ENCODE data around the gene IL18RAP.
A peak's percentile ranks its signal among the peaks of the same experiment; 100 is the strongest.

IL18RAP gene

GRCh38 chr2:102424754-102425153, 1.8 kb downstream of the IL18RAP start:
- DNase-seq = no peak

- DNase-seq = no peak
Measured at GRCh38 chr2:102425441-102426132, 2.6 kb downstream of the IL18RAP start.

- DNase-seq = no peak
Measured at GRCh38 chr2:102427249-102427648, 4.3 kb downstream of the IL18RAP start.

DNA sequence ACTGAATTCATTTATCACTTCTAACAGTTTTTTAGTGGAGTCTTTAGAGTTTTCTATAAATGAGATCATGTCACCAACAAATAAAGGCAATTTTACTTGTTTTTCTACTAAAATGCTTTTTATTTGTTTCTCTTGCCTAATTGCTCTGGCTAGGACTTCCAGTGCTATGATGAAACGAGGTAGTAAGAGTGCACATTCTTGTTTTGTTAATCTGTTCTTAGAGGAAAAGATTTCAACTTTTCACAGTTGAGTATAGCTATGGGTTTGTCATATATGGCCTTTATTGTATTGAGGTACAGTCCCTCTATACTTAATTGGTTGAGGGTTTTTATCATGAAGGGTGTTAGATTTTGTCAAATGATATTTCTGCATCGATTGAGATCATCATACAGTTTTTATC, 5.6 kb downstream of the IL18RAP start:
- DNase-seq = no peak

GRCh38 chr2:102432386-102432785, 9.4 kb downstream of the IL18RAP start:
- DNase-seq = no peak

DNA sequence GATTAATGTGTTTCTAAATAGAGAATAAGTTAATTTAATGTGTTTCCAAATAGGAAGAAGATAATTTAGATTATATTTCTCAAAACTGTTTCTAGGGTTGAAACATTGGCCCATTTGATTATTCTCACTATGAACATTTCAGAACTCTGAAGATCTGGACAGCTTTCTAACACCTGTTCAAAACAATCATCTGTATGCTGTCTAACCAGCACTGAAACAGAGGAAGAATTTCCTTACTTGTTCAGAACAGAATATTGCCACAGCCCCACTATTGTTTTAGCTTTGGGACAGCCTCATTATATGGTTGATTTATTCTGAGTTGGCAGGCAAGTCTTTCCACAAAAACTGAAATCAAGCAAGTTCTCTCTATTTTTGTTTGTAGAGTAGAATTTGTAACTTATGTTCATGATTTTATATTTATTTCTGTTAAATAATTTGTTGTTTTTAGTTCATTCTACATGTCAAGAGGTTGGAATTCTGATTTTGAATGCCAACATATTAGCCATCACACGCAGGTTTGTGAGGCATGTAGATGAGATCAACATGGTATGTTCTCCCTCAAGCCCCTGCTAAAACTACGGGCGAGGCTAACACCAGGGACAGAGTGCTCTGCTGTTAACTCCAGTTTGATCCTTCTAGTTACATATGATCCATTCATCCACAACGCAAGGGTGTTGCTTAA, 11.2 kb downstream of the IL18RAP start:
- DNase-seq = no peak

GRCh38 chr2:102434655-102435381, 11.9 kb downstream of the IL18RAP start:
- no peak for DNase-seq

- no peak for DNase-seq
Measured at GRCh38 chr2:102435741-102436140, 12.8 kb downstream of the IL18RAP start.

- no peak for DNase-seq
Measured at GRCh38 chr2:102436323-102436722, 13.4 kb downstream of the IL18RAP start.

GRCh38 chr2:102437122-102437521, 14.2 kb downstream of the IL18RAP start:
- no peak for DNase-seq

DNA sequence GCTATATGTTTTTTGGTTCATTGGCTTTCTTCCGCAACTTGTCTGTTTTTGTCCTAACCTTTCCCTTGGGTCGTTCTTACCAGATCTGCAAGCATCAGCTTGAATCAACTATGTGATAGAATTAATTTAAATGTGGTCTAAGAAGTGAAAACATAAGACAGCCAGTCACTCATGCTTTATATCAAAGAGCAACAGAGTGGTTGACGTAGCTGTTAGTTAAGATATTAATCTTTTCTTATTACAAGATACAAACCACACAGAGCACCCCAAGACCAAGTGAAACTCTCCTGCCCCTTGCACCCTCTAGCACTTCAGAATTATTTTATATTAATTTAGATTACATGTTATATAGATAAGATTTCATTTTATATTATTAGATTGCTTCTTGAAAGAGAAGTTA, 15.2 kb downstream of the IL18RAP start:
- no peak for DNase-seq

DNA sequence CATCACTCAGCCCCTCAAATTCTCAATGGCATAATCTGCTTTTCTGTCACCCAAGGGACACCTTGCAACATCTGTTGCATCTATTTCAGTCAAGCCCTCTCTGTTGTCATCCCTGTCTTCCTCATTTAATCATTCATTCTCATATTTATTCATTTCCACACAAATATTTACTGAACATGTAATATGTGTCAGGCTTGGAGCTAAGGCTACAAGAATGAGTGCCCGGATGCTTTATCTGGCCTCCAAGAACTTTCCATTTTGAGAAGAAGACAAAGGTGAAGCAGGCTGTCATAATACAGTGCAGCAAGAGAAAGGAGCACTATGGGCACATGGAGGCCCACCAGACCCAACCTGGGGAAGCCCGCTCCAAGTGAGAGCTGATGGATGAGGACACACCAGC, 15.6 kb downstream of the IL18RAP start:
- DNase-seq = no peak

- DNase-seq = no peak
Measured at GRCh38 chr2:102439065-102439695, 16.2 kb downstream of the IL18RAP start.

DNA sequence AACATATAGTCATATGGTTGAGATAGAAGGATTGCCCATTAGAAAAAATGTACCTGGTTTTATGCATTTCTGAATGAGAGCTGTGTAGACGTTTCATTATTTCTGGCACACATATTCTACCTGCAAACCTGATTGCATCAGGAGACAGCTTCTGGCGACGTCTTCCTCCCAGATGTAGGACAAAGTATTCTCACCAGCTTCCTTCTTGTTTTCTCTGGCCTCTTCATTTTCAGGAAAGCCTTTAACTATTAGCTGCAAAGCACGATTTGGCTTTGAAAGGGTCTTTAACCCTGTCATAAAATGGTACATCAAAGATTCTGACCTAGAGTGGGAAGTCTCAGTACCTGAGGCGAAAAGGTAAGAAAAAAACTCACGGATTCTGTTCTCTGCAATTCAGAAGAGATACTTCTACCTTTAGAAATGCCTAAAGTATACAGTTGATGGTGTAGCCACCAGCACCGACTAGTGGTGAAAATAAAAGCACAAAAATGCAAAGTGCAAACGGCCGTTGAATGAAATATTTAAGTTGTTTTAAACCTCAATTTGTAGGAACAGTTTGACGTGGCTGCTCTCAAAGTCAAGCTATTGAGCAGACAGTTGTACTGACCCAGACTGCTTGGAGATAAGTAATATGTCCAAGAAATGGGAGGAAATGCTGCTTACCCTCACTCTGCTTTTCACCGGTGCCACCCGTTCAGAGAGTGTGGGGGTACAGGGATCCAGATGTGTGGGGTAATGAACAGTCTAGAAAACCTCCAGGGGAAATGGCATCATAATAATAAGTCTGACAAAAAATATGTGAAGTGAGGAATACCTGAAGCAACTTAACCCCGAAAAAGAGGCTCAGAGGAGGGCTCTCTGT, 20.2 kb downstream of the IL18RAP start:
- DNase-seq = peak; percentile 15

- no peak for DNase-seq
Measured at GRCh38 chr2:102444233-102444632, 21.3 kb downstream of the IL18RAP start.

- DNase-seq = no peak
Measured at GRCh38 chr2:102446936-102447335, 24.0 kb downstream of the IL18RAP start.

DNA sequence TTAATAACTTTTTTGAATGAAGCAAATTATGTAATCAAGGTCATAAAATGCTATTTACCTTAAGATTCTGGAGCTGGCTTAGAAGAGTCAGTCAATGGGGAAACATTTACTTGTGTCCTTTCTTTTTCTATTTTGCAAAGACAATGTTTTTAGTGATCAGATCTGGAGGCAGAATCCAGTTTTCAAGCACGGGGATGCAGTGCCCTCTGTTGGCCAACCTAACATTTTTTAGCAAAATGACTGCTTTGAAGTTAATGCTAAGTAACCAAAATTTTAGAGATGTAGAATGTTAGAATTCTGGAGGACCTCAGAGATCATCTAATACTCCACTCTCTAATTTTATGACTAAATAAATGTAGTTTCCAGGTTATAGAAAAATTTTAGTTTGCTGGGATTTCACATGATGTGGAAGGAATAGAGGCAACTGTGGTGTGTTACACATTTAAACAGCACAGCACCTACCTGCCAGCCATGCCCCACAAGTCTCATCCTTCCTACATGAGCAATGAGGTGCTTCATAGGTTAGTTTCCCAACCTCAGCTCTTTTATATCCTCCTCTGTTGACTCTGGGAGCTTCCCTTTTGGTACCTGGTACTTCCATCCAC, 26.5 kb downstream of the IL18RAP start:
- peak; percentile 47 for DNase-seq

DNA sequence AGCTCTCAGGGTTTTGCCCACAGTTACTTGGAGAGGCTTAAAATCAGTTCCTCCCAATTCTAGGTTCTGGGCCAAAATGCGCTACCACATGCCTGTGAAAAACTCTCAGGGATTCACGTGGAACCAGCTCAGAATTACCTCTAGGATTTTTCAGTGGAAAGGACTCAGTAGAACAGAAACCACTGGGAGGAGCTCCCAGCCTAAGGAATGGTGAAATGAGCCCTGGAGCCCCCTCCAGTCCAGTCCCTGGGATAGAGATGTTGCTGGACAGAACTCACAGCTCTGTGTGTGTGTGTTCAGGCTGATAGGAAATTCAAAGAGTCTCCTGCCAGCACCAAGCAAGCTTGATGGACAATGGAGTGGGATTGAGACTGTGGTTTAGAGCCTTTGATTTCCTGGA, 29.0 kb downstream of the IL18RAP start:
- DNase-seq = no peak

DNA sequence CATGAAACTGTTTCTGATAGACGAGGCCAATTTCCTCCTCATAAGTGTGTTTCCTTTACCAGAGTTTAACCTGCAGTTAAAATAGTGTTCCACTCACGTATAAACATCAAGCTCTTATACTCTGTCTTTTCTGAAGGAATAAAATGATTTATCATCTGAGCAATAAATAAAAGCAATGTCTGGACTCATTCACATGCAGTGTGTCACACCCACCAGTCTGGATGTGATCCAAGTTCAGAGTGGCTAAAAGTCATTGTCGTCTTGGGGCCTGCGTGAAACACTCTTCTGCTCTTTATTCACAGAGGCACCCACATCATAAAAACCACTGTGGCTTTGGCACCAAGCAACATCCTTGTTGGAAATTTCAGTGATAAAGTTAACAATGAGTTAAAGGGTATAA, 30.5 kb downstream of the IL18RAP start:
- DNase-seq = no peak

- DNase-seq = no peak
Measured at GRCh38 chr2:102455061-102455670, 32.2 kb downstream of the IL18RAP start.

DNA sequence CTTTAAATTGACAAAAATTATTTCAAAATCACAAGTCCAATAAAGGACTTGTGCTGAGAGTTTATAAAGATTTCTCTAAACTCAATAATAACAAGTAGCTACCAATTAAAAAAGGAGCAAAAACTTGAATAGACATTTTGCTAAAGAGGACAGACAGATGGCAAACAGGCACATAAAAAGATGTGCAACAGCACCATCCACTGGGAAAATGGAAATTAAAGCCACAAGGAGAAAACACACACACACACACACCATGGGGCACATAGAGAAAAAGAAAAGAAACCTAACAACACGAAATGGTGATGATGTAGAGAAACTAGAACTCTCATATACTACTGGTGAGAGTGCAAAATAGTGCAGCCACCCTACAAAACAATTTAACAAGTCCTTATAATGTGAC, 37.5 kb downstream of the IL18RAP start:
- DNase-seq = no peak

- DNase-seq = no peak
Measured at GRCh38 chr2:102461188-102461587, 38.2 kb downstream of the IL18RAP start.
